Measurements from ENCODE around the gene ANKRD13A.
"Not testable (repeated sequence)": the region's sequence is repeated elsewhere in the genome, so short reads cannot be mapped to it uniquely, and the experiment has no call there.

ANKRD13A gene

GRCh38 chr12:110033888-110034287 is 34.7 kb downstream of the ANKRD13A start:
- Histone ChIP-seq H3K4me1 (ENCODE audit: control insufficient read depth, insufficient read depth, low read length) (peaks cover 8% of the 10 kb centered on the region), H3K36me3 (ENCODE audit: control insufficient read depth, insufficient read depth, low read length) (peaks cover 9% of the 10 kb centered on the region; the same call in 1 of the 2 replicates), H3K27me3 (ENCODE audit: control insufficient read depth, insufficient read depth, low read length) (no peaks in the 10 kb centered on the region), H3K4me3 (ENCODE audit: low read depth, low read length) (no peak overlapping the region), H3K27ac (ENCODE audit: low read depth, low read length) (no peak overlapping the region), H3K9ac (ENCODE audit: low read depth, low read length) (no peak overlapping the region), H3K9me3 (ENCODE audit: control insufficient read depth, insufficient read depth, low read length) (no peaks in the 10 kb centered on the region)

DNA sequence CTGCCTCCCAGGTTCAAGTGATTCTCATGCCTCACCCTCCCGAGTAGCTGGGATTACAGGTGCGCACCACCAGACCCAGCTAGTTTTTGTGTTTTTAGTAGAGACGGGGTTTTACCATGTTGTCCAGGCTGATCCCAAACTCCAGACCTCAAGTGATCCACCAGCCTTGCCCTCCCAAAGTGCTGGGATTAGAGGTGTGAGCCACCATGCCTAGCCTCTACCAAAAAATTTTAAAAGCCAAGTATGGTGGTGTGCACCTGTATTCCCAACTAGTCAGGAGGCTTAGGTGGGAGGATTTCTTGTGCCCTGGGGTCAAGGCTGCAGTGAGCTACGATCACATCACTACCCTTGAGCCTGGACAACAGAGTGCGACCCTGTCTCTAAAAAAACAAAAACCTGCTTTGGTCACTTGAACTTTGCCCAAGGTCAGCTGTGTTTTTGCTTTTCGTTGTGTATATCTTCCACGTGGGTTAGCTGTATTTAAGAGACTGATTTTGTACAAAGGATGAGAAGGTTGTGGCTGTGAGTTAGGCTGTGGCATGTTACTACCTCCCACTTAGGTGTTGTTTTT is 36.4 kb downstream of the ANKRD13A start:
- Histone ChIP-seq H3K9me3 (ENCODE audit: control insufficient read depth, insufficient read depth, low read length) (no peaks in the 10 kb centered on the region), H3K36me3 (ENCODE audit: control insufficient read depth, insufficient read depth, low read length) (peaks cover 13% of the 10 kb centered on the region; the same call in 1 of the 2 replicates), H3K27me3 (ENCODE audit: control insufficient read depth, insufficient read depth, low read length) (no peaks in the 10 kb centered on the region), H3K27ac (ENCODE audit: low read depth, low read length) (no peak overlapping the region), H3K9ac (ENCODE audit: low read depth, low read length) (no peak overlapping the region), H3K4me1 (ENCODE audit: control insufficient read depth, insufficient read depth, low read length) (peaks cover 18% of the 10 kb centered on the region), H3K4me3 (ENCODE audit: low read depth, low read length) (no peak overlapping the region)

DNA sequence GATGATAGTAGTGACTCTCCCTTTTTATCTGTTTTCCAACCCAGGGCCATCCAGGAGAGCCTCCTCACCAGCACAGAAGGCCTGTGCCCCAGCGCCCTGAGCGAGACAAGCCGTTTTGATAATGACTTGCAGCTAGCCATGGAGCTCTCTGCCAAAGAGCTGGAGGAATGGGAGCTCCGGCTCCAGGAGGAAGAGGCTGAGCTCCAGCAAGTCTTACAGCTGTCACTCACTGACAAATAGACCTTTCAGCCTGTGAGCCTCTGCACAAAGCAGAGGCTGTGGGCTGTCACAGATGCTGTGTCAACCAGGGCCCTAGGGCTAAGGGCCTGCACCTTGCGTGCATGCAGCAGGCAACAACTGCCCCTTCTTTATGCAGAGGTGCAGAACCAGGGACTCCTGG is 38.1 kb downstream of the ANKRD13A start:
- Histone ChIP-seq H3K4me3 (ENCODE audit: low read depth, low read length) (no peak overlapping the region), H3K36me3 (ENCODE audit: control insufficient read depth, insufficient read depth, low read length) (peaks cover 23% of the 10 kb centered on the region), H3K27me3 (ENCODE audit: control insufficient read depth, insufficient read depth, low read length) (no peaks in the 10 kb centered on the region), H3K4me1 (ENCODE audit: control insufficient read depth, insufficient read depth, low read length) (peaks cover 18% of the 10 kb centered on the region), H3K9ac (ENCODE audit: low read depth, low read length) (no peak overlapping the region; the same call in 1 of the 2 replicates), H3K9me3 (ENCODE audit: control insufficient read depth, insufficient read depth, low read length) (no peaks in the 10 kb centered on the region), H3K27ac (ENCODE audit: low read depth, low read length) (no peak overlapping the region)

- peak overlapping the region; percentile 90 for H3K27ac ChIP-seq (ENCODE audit: low read depth, low read length)
These were observed 39.5 kb downstream of the ANKRD13A start for GRCh38 chr12:110038741-110039084.

GRCh38 chr12:110039085-110039807 is 40.0 kb downstream of the ANKRD13A start:
- no peaks in the 10 kb centered on the region for H3K27me3 ChIP-seq (ENCODE audit: control insufficient read depth, insufficient read depth, low read length)
- H3K9me3 ChIP-seq (ENCODE audit: control insufficient read depth, insufficient read depth, low read length) = no peaks in the 10 kb centered on the region
- H3K4me3 ChIP-seq (ENCODE audit: low read depth, low read length) = no peak overlapping the region
- H3K27ac ChIP-seq (ENCODE audit: low read depth, low read length) = peak overlapping the region; percentile 90
- peaks cover 20% of the 10 kb centered on the region for H3K4me1 ChIP-seq (ENCODE audit: control insufficient read depth, insufficient read depth, low read length)
- H3K9ac ChIP-seq (ENCODE audit: low read depth, low read length) = no peak overlapping the region
- peaks cover 26% of the 10 kb centered on the region for H3K36me3 ChIP-seq (ENCODE audit: control insufficient read depth, insufficient read depth, low read length)

More at GRCh38 chr12:110038741-110039084, 39.5 kb downstream of the ANKRD13A start:
- no peak overlapping the region for H3K9ac ChIP-seq (ENCODE audit: low read depth, low read length)
- H3K36me3 ChIP-seq (ENCODE audit: control insufficient read depth, insufficient read depth, low read length) = peaks cover 26% of the 10 kb centered on the region
- H3K4me3 ChIP-seq (ENCODE audit: low read depth, low read length) = no peak overlapping the region
- no peaks in the 10 kb centered on the region for H3K27me3 ChIP-seq (ENCODE audit: control insufficient read depth, insufficient read depth, low read length)
- H3K9me3 ChIP-seq (ENCODE audit: control insufficient read depth, insufficient read depth, low read length) = no peaks in the 10 kb centered on the region
- peaks cover 20% of the 10 kb centered on the region for H3K4me1 ChIP-seq (ENCODE audit: control insufficient read depth, insufficient read depth, low read length)

GRCh38 chr12:110042264-110042663 is 43.0 kb downstream of the ANKRD13A start:
- Histone ChIP-seq H3K9ac (ENCODE audit: low read depth, low read length) (no peak overlapping the region), H3K36me3 (ENCODE audit: control insufficient read depth, insufficient read depth, low read length) (peaks cover 20% of the 10 kb centered on the region), H3K9me3 (ENCODE audit: control insufficient read depth, insufficient read depth, low read length) (no peaks in the 10 kb centered on the region), H3K4me1 (ENCODE audit: control insufficient read depth, insufficient read depth, low read length) (peaks cover 20% of the 10 kb centered on the region), H3K4me3 (ENCODE audit: low read depth, low read length) (no peak overlapping the region), H3K27ac (ENCODE audit: low read depth, low read length) (no peak overlapping the region), H3K27me3 (ENCODE audit: control insufficient read depth, insufficient read depth, low read length) (no peaks in the 10 kb centered on the region)

DNA sequence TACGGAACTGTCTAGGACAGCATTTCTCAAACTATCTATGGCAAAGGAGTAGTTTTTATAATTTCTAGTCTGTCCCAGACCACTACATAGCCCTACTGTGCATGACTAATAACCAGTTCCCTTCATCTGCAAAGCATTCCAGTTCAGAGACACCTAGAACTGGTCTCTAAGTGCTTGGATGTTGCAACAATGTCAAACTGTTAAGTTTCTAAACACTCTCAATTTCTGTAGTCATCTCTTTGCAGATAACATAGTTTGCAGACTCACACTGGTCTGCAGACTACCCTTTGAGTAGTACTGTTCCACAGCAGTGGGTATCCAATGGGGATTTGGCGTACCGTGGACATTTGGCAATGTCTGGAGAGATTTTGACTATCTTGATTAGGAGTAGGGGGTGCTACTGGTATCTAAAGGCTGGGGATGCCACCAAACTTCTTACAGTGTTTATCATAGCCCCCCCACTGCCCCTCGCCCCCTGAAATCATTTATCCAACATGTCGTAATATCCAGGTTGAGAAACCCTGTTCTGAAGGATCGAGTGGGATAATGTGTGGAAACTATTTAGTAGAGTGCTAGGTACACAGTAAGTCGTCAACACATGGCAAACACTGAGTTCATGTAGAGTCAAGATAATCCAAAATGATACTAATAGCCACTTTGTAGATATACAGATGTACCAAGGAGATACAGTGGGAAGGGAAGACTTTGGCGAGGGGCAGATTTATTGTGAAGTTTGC is 47.4 kb downstream of the ANKRD13A start:
- peaks cover 10% of the 10 kb centered on the region for H3K36me3 ChIP-seq (ENCODE audit: control insufficient read depth, insufficient read depth, low read length)
- H3K27me3 ChIP-seq (ENCODE audit: control insufficient read depth, insufficient read depth, low read length) = no peaks in the 10 kb centered on the region
- 0 out of 2 replicates have a peak, but pooled peaks cover 2% of the 10 kb centered on the region for H3K4me1 ChIP-seq (ENCODE audit: control insufficient read depth, insufficient read depth, low read length)
- no peak overlapping the region for H3K9ac ChIP-seq (ENCODE audit: low read depth, low read length)
- no peaks in the 10 kb centered on the region for H3K9me3 ChIP-seq (ENCODE audit: control insufficient read depth, insufficient read depth, low read length)
- no peak overlapping the region for H3K4me3 ChIP-seq (ENCODE audit: low read depth, low read length)
- H3K27ac ChIP-seq (ENCODE audit: low read depth, low read length) = no peak overlapping the region

DNA sequence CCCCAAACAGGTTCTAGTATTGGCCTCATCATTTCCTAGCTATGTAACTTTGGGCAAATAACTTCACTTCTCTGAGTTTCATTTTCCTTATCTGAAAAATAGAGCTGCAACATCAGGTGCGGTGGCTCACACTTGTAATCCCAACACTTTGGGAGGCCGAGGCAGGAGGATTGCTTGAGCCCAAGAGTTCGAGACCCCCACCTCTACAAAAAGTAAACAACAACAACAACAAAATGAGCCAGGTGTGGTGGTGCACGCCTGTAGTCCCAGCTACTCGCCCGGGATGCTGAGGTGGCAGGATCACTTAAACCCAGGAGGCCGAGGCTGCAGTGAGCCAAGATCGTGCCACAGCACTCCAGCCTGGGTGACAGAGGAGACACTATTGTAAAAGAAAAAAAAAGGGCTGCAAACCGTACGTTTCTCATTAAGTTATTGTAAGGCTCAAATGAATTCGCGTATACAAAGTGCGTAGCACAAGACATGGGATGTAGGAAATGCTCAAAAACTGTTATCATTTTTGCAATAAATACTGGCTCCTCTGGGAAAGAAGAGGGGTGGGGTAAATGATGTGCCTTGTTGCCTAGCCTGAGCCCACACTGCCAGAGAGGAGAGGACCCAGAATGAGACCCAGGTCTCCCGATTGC is 48.2 kb downstream of the ANKRD13A start:
- no peaks in the 10 kb centered on the region for H3K9me3 ChIP-seq (ENCODE audit: control insufficient read depth, insufficient read depth, low read length)
- H3K4me3 ChIP-seq (ENCODE audit: low read depth, low read length) = peak overlapping the region; percentile 94
- H3K27ac ChIP-seq (ENCODE audit: low read depth, low read length) = no peak overlapping the region
- peaks cover 2% of the 10 kb centered on the region; the same call in 1 of the 2 replicates for H3K36me3 ChIP-seq (ENCODE audit: control insufficient read depth, insufficient read depth, low read length)
- H3K27me3 ChIP-seq (ENCODE audit: control insufficient read depth, insufficient read depth, low read length) = no peaks in the 10 kb centered on the region
- H3K9ac ChIP-seq (ENCODE audit: low read depth, low read length) = 0 out of 2 replicates have a peak overlapping the region, but pooled peaks have one; percentile 69
- 0 out of 2 replicates have a peak, but pooled peaks cover 2% of the 10 kb centered on the region for H3K4me1 ChIP-seq (ENCODE audit: control insufficient read depth, insufficient read depth, low read length)

GRCh38 chr12:110048242-110049027 is 49.2 kb downstream of the ANKRD13A start, which contains the start of gene C12orf76:
Gene C12orf76, minus strand, starts transcription at chr12:110048522. Its CDS starts 27 bp downstream, at chr12:110048495.
- H3K4me3 ChIP-seq (ENCODE audit: low read depth, low read length) = peak within 1 kb of the TSS; percentile 94
- peak within 1 kb of the TSS; percentile 51 for H3K27ac ChIP-seq (ENCODE audit: low read depth, low read length)
- no peaks in the 10 kb centered on the region for H3K9me3 ChIP-seq (ENCODE audit: control insufficient read depth, insufficient read depth, low read length)
- H3K9ac ChIP-seq (ENCODE audit: low read depth, low read length) = peak within 1 kb of the TSS; percentile 69; the same call in 1 of the 2 replicates
- no peaks in the 10 kb centered on the region for H3K27me3 ChIP-seq (ENCODE audit: control insufficient read depth, insufficient read depth, low read length)
- H3K4me1 ChIP-seq (ENCODE audit: control insufficient read depth, insufficient read depth, low read length) = no peaks in the 10 kb centered on the region
- no peaks in the 10 kb centered on the region for H3K36me3 ChIP-seq (ENCODE audit: control insufficient read depth, insufficient read depth, low read length)

DNA sequence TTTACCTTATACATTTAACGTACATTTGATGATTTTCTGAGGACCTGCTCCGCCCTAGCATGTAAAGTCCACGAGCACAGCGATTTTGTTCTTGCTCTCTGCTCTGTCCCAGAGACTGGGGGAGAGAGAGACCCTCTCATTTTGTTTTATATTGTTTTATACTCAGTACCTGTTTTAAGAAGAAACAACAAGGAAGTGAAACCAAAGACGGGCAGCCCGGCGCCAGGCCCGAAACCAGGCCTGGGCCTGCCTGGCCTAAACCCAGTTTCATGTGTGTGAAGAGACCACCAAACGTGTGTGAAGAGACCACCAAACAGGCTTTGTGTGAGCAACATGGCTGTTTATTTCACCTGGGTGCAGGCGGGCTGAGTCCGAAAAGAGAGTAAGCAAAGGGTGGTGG is 49.8 kb downstream of the ANKRD13A start:
- not testable (repeated sequence) for H3K9me3 ChIP-seq (ENCODE audit: control insufficient read depth, insufficient read depth, low read length); H3K36me3 ChIP-seq (ENCODE audit: control insufficient read depth, insufficient read depth, low read length); H3K27me3 ChIP-seq (ENCODE audit: control insufficient read depth, insufficient read depth, low read length); H3K9ac ChIP-seq (ENCODE audit: low read depth, low read length); H3K27ac ChIP-seq (ENCODE audit: low read depth, low read length); H3K4me1 ChIP-seq (ENCODE audit: control insufficient read depth, insufficient read depth, low read length)
- H3K4me3 ChIP-seq (ENCODE audit: low read depth, low read length) = peak overlapping the region; percentile 94

Measured in HUES48 (cell line).